ENCODE results near the gene SWAP70.
"Not testable (repeated sequence)": the region's sequence is repeated elsewhere in the genome, so short reads cannot be mapped to it uniquely, and the experiment has no call there.

DNA sequence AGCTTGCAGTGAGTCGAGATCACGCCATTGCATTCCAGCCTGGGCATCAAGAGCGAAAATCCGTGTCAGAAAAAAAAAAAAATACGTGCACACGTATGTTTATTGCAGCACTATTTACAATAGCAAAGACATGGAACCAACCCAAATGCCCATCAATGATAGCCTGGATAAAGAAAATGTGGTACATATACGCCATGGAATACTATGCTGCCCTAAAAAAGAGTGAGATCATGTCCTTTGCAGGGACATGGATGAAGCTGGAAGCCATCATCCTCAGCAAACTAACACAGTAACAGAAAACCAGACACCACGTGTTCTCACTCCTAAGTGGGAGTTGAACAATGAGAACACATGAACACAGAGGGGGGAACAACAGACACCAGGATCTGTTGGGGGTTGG lies 31.4 kb downstream of the SWAP70 start:
- TF ChIP-seq, protein P1, sequence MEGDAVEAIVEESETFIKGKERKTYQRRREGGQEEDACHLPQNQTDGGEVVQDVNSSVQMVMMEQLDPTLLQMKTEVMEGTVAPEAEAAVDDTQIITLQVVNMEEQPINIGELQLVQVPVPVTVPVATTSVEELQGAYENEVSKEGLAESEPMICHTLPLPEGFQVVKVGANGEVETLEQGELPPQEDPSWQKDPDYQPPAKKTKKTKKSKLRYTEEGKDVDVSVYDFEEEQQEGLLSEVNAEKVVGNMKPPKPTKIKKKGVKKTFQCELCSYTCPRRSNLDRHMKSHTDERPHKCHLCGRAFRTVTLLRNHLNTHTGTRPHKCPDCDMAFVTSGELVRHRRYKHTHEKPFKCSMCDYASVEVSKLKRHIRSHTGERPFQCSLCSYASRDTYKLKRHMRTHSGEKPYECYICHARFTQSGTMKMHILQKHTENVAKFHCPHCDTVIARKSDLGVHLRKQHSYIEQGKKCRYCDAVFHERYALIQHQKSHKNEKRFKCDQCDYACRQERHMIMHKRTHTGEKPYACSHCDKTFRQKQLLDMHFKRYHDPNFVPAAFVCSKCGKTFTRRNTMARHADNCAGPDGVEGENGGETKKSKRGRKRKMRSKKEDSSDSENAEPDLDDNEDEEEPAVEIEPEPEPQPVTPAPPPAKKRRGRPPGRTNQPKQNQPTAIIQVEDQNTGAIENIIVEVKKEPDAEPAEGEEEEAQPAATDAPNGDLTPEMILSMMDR (conservative IDR thresholded peaks at IDR 0.05; ENCODE audit: low read length) = not testable (repeated sequence)
- TF ChIP-seq EZH2phosphoT487 (IDR thresholded peaks at IDR 0.05; ENCODE audit: borderline replicate concordance) = not testable (repeated sequence)
